Vagina (tissue), 2 donors: ENCODE results near the gene SUPT6H.
"Not testable (repeated sequence)": the region's sequence is repeated elsewhere in the genome, so short reads cannot be mapped to it uniquely, and the experiment has no call there.

ENCODE experiments used
- CTCF ChIP-seq, 3 experiments: fragments of 450-650 bp in 2 of 3; fragments of 200-600 bp in 1 of 3; sonication (generic) in 1 of 3; IDR thresholded peaks; one replicate each; pipeline ENCODE4 v1.5.1; 2017 to 2019; ENCODE audit warnings: antibody characterized with exemption in 3 of 3, mild to moderate bottlenecking in 2 of 3, moderate library complexity in 2 of 3
- POLR2AphosphoS5 ChIP-seq, 2 donors: sonication (generic); formaldehyde crosslinking; IDR thresholded peaks; one replicate each; pipeline ENCODE4 v1.9.0; 2017; ENCODE audit warnings: antibody characterized with exemption in 2 of 2, mild to moderate bottlenecking in 2 of 2, low read depth in 1 of 2; ENCODE audit not compliant: insufficient read depth in 1 of 2

- not testable (repeated sequence) for TF ChIP-seq CTCF (IDR thresholded peaks at IDR 0.05); POLR2AphosphoS5 (IDR thresholded peaks at IDR 0.05; ENCODE audit: insufficient read depth in 1 of 2, low read depth in 1 of 2)
These were observed 62.0 kb downstream of the SUPT6H start for GRCh38 chr17:28723836-28724499.
